IMR-90 (cell line): ENCODE measurements around the gene ZNF423.

Source experiments
- MAZ ChIP-seq: IDR thresholded peaks from 2 replicates; pipeline ENCODE4 v1.6.1; 2012; ENCODE audit warnings: low read depth, mild to moderate bottlenecking, low read length, improper control_type of control experiment, moderate library complexity, borderline replicate concordance
- POLR2A ChIP-seq: IDR thresholded peaks from 2 replicates; pipeline ENCODE4 v1.6.1; 2012; ENCODE audit warnings: mild to moderate bottlenecking, low read depth, low read length
- TF ChIP-seq, protein P1 (sequence below): conservative IDR thresholded peaks from 2 replicates; pipeline ENCODE4 v1.5.1; 2012; ENCODE audit warnings: mild to moderate bottlenecking, low read depth, low read length, improper control_type of control experiment

DNA sequence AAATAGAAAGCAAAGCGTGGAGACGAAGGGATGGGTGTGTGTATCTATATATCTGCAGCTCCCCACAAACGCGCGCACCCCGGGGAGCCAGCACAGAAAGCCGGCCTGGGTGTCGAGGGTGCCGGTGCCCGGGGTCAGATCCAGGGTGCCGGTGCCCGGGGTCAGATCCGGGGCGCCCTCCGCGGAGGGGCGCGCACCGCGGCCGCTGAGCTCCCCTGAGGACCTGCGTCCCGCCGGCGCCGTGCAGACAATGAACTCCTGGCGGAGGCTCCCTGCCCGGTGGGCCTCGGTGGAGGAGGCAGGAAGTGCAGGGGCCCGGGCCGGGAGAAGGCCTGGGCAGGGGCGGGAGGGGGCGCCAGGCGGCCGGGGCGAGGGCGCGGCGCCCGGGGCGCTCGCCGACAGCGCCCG lies 1.1 kb downstream of the ZNF423 start:
- TF ChIP-seq MAZ, result no peak
- TF ChIP-seq, protein P1, sequence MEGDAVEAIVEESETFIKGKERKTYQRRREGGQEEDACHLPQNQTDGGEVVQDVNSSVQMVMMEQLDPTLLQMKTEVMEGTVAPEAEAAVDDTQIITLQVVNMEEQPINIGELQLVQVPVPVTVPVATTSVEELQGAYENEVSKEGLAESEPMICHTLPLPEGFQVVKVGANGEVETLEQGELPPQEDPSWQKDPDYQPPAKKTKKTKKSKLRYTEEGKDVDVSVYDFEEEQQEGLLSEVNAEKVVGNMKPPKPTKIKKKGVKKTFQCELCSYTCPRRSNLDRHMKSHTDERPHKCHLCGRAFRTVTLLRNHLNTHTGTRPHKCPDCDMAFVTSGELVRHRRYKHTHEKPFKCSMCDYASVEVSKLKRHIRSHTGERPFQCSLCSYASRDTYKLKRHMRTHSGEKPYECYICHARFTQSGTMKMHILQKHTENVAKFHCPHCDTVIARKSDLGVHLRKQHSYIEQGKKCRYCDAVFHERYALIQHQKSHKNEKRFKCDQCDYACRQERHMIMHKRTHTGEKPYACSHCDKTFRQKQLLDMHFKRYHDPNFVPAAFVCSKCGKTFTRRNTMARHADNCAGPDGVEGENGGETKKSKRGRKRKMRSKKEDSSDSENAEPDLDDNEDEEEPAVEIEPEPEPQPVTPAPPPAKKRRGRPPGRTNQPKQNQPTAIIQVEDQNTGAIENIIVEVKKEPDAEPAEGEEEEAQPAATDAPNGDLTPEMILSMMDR, result no peak
- no peak for TF ChIP-seq POLR2A
